H9 (cell line): Measurements from ENCODE around the gene ELFN2. TPM values are rescaled to one million over a fixed set of nuclear protein-coding genes. Genes with fewer than 3 reads are reported as not detected.

Experiments
- DNase-seq: peaks from one replicate; pipeline ENCODE4 v3.0.0-alpha.2; 2017
- H2AFZ ChIP-seq: one replicate; pipeline ENCODE4 v1.6.1; 2013; ENCODE audit warnings: mild to moderate bottlenecking, low read length, control low read depth, moderate library complexity
- H2AK5ac ChIP-seq: 2 replicates; pipeline ENCODE4 v1.6.1; 2013; ENCODE audit warnings: low read length, control low read depth, mixed read lengths; ENCODE audit not compliant: insufficient read length
- H2BK120ac ChIP-seq: one replicate; pipeline ENCODE4 v1.6.1; 2013; ENCODE audit warnings: low read depth, mild to moderate bottlenecking, low read length, control low read depth, inconsistent platforms; ENCODE audit not compliant: poor library complexity, severe bottlenecking
- H2BK12ac ChIP-seq: 2 replicates; pipeline ENCODE4 v1.6.1; 2013; ENCODE audit warnings: low read length, control low read depth, mixed read lengths, low read depth; ENCODE audit not compliant: insufficient read length
- H2BK15ac ChIP-seq: 2 replicates; pipeline ENCODE4 v1.6.1; 2013; ENCODE audit warnings: low read depth, low read length, control low read depth
- H2BK20ac ChIP-seq: one replicate; pipeline ENCODE4 v1.6.1; 2013; ENCODE audit warnings: low read depth, mild to moderate bottlenecking, low read length, control low read depth, inconsistent platforms; ENCODE audit not compliant: poor library complexity, severe bottlenecking
- H2BK5ac ChIP-seq: 2 replicates; pipeline ENCODE4 v1.6.1; 2013; ENCODE audit warnings: low read length, control low read depth, mixed read lengths; ENCODE audit not compliant: insufficient read length
- H3K14ac ChIP-seq: 2 replicates; pipeline ENCODE4 v1.6.1; 2013; ENCODE audit warnings: low read length, control low read depth; ENCODE audit not compliant: insufficient read depth
- H3K18ac ChIP-seq: 2 replicates; pipeline ENCODE4 v1.6.1; 2013; ENCODE audit warnings: low read depth, mild to moderate bottlenecking, mixed read lengths, low read length, control low read depth; ENCODE audit not compliant: insufficient read length
- H3K23ac ChIP-seq: 2 replicates; pipeline ENCODE4 v1.6.1; 2013; ENCODE audit warnings: low read length, control low read depth, mixed read lengths, low read depth; ENCODE audit not compliant: insufficient read length
- H3K23me2 ChIP-seq: 2 replicates; pipeline ENCODE4 v1.6.1; 2013; ENCODE audit warnings: low read depth, mild to moderate bottlenecking, mixed read lengths, low read length, control low read depth; ENCODE audit not compliant: insufficient read length, poor library complexity, severe bottlenecking
- H3K27ac ChIP-seq: 2 replicates; pipeline ENCODE4 v1.5.1; 2013; ENCODE audit warnings: low read length, control low read depth, mixed read lengths, low read depth; ENCODE audit not compliant: insufficient read length
- H3K27me3 ChIP-seq: 2 replicates; pipeline ENCODE4 v1.6.1; 2013; ENCODE audit warnings: low read length, control low read depth, inconsistent platforms; ENCODE audit not compliant: insufficient read depth
- H3K4ac ChIP-seq: 2 replicates; pipeline ENCODE4 v1.6.1; 2013; ENCODE audit warnings: low read depth, mild to moderate bottlenecking, control low read depth, inconsistent platforms, low read length, moderate library complexity
- H3K4me1 ChIP-seq: 2 replicates; pipeline ENCODE4 v1.6.1; 2013; ENCODE audit warnings: low read length, control low read depth, inconsistent platforms; ENCODE audit not compliant: insufficient read depth
- H3K4me2 ChIP-seq: 2 replicates; pipeline ENCODE4 v1.6.1; 2013; ENCODE audit warnings: low read length, control low read depth, mixed read lengths; ENCODE audit not compliant: insufficient read length, insufficient read depth
- H3K56ac ChIP-seq: 2 replicates; pipeline ENCODE4 v1.6.1; 2013; ENCODE audit warnings: low read depth, mild to moderate bottlenecking, mixed read lengths, low read length, control low read depth; ENCODE audit not compliant: insufficient read length
- H3K79me1 ChIP-seq: 2 replicates; pipeline ENCODE4 v1.6.1; 2013; ENCODE audit warnings: low read depth, mild to moderate bottlenecking, moderate library complexity, low read length, control low read depth, inconsistent platforms; ENCODE audit not compliant: insufficient read depth, poor library complexity, severe bottlenecking
- H3K79me2 ChIP-seq: 2 replicates; pipeline ENCODE4 v1.6.1; 2013; ENCODE audit warnings: low read length, control low read depth, inconsistent platforms; ENCODE audit not compliant: insufficient read depth
- H3K9ac ChIP-seq: 2 replicates; pipeline ENCODE4 v1.6.1; 2013; ENCODE audit warnings: low read length, control low read depth, mixed read lengths; ENCODE audit not compliant: insufficient read length; ENCODE audit errors: extremely low read depth
- H3K9me3 ChIP-seq: one replicate; pipeline ENCODE4 v1.6.1; 2013; ENCODE audit warnings: low read depth, low read length, inconsistent platforms; ENCODE audit not compliant: control insufficient read depth
- H3T11ph ChIP-seq: one replicate; pipeline ENCODE4 v1.6.1; 2013; ENCODE audit warnings: mild to moderate bottlenecking, low read length, control low read depth, inconsistent platforms
- H4K20me1 ChIP-seq: one replicate; pipeline ENCODE4 v1.6.1; 2013; ENCODE audit not compliant: control insufficient read depth, insufficient read length, insufficient read depth
- H4K5ac ChIP-seq: 2 replicates; pipeline ENCODE4 v1.6.1; 2013; ENCODE audit warnings: low read depth, mild to moderate bottlenecking, mixed read lengths, low read length, control low read depth; ENCODE audit not compliant: insufficient read length
- H4K8ac ChIP-seq: replicated peaks from 2 replicates; pipeline ENCODE4 v1.6.1; 2013; ENCODE audit warnings: low read length, control low read depth, mixed read lengths, low read depth; ENCODE audit not compliant: insufficient read length
- H4K91ac ChIP-seq: 2 replicates; pipeline ENCODE4 v1.6.1; 2013; ENCODE audit warnings: low read depth, mild to moderate bottlenecking, moderate library complexity, mixed read lengths, low read length, control low read depth; ENCODE audit not compliant: insufficient read length
- H3K27ac Mint-ChIP-seq, 3 experiments: 2 replicates in 2 of 3; 3 replicates in 1 of 3; pipeline ENCODE4 v1.8.0; 2020 to 2021; ENCODE audit warnings: mixed read lengths in 3 of 3, mild to moderate bottlenecking in 1 of 3, moderate library complexity in 1 of 3
- H3K27me3 Mint-ChIP-seq: 2 replicates; pipeline ENCODE4 v1.8.0; 2021; ENCODE audit warnings: low read depth, mild to moderate bottlenecking, moderate library complexity, mixed read lengths
- H3K36me3 Mint-ChIP-seq, 3 experiments: 2 replicates in 2 of 3; 3 replicates in 1 of 3; pipeline ENCODE4 v1.8.0; 2020 to 2021; ENCODE audit warnings: low read depth in 3 of 3, mixed read lengths in 3 of 3; ENCODE audit not compliant: insufficient read depth in 1 of 3
- H3K4me1 Mint-ChIP-seq, 2 experiments: 2 replicates each; pipeline ENCODE4 v1.8.0; 2020; ENCODE audit warnings: mixed read lengths in 2 of 2
- H3K4me3 Mint-ChIP-seq, 2 experiments: 2 replicates in 1 of 2; 3 replicates in 1 of 2; pipeline ENCODE4 v1.8.0; 2020 to 2021; ENCODE audit warnings: mild to moderate bottlenecking in 2 of 2, mixed read lengths in 2 of 2, moderate library complexity in 1 of 2
- H3K9me3 Mint-ChIP-seq, 2 experiments: 2 replicates in 1 of 2; 3 replicates in 1 of 2; pipeline ENCODE4 v1.8.0; 2020; ENCODE audit warnings: mild to moderate bottlenecking in 2 of 2, mixed read lengths in 2 of 2, moderate library complexity in 1 of 2
- CTCF ChIP-seq: fragments of 200-600 bp; sonication (generic); conservative IDR thresholded peaks from 3 replicates; pipeline ENCODE4 v1.8.0; 2021; ENCODE audit warnings: antibody characterized with exemption, mild to moderate bottlenecking
- WGBS: extraction: QIAGEN DNeasy Blood & Tissue Kit; methylation state at CpG from one replicate; pipeline ENCODE4 v1.1.7; 2013; ENCODE audit warnings: missing lambda C conversion rate, low lambda C conversion rate, mixed read lengths; ENCODE audit not compliant: insufficient read length; ENCODE audit errors: extremely low coverage; 5-methylcytosine and 5-hydroxymethylcytosine counted together
- total RNA-seq: library from RNA; stranded (reverse); gene quantifications from 2 replicates; pipeline ENCODE4 v1.2.1, GENCODE V29; 2021

ELFN2 gene
- total RNA-seq, 1 experiment from 2014 or later, result 0.70 TPM

DNA sequence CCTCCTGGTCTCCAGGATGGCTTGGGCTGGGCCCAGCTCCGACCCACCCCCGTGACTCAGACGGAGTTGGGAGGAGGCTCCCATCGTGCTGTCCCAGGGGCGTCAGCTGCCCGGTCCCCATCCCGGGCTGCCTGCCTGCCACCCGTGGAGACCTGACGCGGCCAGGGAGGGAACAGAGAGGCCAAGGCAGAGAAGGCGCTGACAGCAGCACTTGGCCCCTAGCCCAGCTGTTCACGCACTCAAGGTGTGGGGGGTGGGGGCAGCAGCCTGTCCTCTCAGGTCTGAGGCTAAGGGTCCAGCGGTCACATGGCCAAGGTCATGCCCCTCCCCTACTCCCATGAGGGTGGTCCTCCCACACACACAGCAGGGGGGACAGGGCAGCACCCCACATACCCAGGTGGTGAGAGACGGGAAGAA lies 48.6 kb downstream of the ELFN2 start:
- peaks cover 12% of the 10 kb centered on the region for H3K27me3 Mint-ChIP-seq
- Histone ChIP-seq H3K14ac (no peak overlapping the region), H3K27me3 (no peaks in the 10 kb centered on the region), H2BK12ac (no peak overlapping the region), H3K23ac (no peak overlapping the region), H2AK5ac (no peak overlapping the region), H4K5ac (no peak overlapping the region), H3K23me2 (no peaks in the 10 kb centered on the region), H3K9ac (no peak overlapping the region), H4K91ac (no peak overlapping the region), H2BK15ac (no peak overlapping the region), H4K8ac (no peak overlapping the region), H3T11ph (no peak overlapping the region), H4K20me1 (no peaks in the 10 kb centered on the region), H2BK5ac (no peak overlapping the region), H3K4me1 (no peaks in the 10 kb centered on the region), H2BK20ac (no peak overlapping the region), H2BK120ac (no peak overlapping the region), H3K18ac (no peak overlapping the region), H3K56ac (no peak overlapping the region), H3K27ac (no peak overlapping the region), H3K79me1 (no peaks in the 10 kb centered on the region), H3K9me3 (no peaks in the 10 kb centered on the region), H3K79me2 (no peaks in the 10 kb centered on the region), H3K4me2 (no peak overlapping the region), H3K4ac (no peak overlapping the region), H2AFZ (no peak overlapping the region)
- H3K9me3 Mint-ChIP-seq, result no peaks in the 10 kb centered on the region
- H3K4me1 Mint-ChIP-seq, result peaks cover 0 to 9% of the 10 kb centered on the region in 2 experiments; a peak in 2 of 4 replicates
- H3K4me3 Mint-ChIP-seq, result no peak overlapping the region
- no CpG with 5 or more reads among the region's 14 CpGs for WGBS
- no peaks in the 10 kb centered on the region for H3K36me3 Mint-ChIP-seq
- no peak for DNase-seq
- no peak overlapping the region; a peak in 1 of 7 replicates for H3K27ac Mint-ChIP-seq
- no peak for TF ChIP-seq CTCF
